Activated T-cell treated with anti-CD3 and anti-CD28 coated beads for 1 hour (primary cell): ENCODE measurements around the gene PCDHA1.
"Not testable (repeated sequence)": the region's sequence is repeated elsewhere in the genome, so short reads cannot be mapped to it uniquely, and the experiment has no call there.

Source experiments
- DNase-seq: peaks from one replicate; pipeline ENCODE4 v3.0.0-alpha.2; 2020; ENCODE audit warnings: low read depth

The PCDHA1 gene

DNA sequence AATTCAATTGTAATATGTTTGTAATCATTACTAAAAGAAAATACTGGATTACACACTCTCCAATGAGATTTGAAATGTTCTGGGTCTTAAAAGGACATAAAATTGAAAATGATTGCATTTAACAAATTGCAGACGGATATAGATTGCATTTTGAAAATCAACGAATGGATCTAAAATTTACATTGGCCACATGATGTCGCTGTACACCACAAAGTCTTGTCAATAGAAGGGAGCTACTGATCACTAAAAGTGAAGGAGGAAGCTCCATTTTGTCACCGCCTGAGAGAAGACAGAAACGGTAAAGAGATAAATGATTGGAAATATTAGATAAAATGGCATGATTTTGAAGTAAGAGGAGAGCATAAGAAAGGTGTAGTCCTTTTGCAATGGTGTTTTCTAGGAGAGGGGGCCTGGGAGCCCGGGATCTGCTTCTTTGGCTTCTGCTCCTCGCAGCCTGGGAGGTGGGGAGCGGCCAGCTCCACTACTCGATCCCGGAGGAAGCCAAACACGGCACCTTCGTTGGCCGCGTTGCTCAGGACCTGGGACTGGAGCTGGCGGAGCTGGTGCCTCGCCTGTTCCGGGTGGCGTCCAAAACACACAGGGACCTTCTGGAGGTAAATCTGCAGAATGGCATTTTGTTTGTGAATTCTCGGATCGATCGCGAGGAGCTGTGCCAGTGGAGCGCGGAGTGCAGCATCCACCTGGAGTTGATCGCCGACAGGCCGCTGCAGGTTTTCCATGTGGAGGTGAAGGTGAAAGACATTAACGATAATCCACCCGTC lies at the start of gene PCDHA1:
Gene PCDHA1 (plus strand): TSS at position 236 of the 782 bp plus-strand sequence.
- no peak for DNase-seq

DNA sequence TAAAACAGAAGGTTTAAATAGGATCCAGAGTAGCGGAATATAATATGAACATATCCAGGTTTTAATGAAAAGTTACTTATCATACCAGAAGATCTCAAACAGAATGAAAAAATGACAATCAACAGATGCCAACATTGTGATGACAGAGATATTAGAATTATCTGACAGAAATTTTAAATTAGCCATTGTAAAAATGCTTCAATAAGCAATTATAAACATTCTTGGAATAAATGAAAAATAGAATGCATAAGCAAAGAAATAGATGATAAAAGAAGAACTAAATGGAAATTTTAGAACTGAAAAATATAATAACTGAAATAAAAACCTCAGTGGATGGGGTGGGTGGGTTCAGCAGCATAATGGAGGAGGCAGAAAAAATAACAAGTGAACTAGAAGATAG lies 48.5 kb upstream of the PCDHA1 start:
- no peak for DNase-seq

DNA sequence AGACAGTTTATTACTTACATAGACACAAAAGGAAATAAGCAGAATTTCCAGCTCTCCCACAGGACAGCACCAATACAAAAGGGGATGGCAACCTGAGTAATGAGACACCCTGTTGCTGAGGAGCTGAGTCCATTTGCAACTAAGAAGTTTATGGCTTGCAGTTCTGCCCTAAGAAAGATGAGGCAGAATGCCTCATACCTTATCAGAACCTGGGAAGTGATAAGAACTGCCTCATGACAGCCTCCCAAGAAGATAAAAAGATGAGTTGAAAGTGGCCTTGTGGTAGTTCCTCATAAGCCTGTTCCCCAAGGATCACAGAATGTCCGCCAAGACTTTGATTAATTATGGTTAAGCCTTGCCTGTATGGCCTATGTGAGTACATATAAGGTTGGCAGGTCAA lies 44.0 kb upstream of the PCDHA1 start:
- no peak for DNase-seq

DNA sequence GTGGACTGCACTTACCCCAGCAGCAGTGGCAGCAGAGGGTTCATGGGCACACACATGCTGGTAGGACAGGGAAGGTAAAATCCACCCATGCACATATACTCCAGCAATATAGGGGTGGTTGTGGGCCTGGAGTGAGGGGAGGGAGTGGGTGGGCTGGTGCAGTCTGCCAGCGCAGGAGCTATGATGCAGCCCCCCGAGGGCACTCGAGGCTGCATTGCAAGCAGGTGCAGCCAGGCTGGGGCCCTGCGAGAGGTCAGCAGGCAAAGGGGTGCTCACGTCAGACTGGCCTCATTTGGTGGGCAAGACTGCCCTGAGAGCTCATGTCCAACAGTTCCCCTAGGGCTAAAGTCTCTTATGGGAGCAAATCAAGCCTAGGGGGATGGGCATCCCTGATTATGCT lies 32.4 kb upstream of the PCDHA1 start:
- DNase-seq = no peak

DNA sequence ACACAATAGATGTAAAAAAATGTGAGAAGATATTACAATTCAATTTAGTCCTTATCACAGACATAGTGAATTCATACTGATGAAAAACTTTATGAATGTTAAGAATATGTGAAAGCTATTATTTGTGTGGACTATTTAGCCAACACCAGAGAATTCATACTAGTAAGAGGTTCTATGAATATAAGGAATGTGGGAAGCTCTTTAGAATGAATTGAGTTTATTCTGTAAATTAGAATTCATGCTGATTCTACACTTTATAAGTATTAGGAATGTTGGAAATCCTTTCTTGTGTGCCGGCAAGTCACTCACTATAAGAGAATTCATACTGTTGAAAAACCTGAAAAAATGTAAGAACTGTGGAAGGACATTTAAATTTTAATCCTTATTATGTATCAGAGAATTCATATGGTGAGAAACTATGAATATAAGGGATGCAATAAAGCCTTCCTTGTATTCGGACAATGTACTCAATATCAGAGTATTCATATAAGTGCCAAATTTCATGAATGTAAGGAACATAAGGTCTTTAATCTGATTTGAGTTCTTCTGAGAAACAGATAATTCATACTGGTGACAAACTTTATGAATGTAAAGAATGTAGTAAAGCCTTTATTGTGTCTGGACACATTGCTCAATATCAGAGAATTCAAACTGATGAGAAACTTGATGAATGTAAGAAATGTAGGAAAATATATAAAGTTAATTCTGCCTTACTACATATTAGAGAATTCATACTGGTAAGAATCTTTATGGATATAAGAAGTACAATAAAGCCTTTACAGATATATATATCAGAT lies 21.6 kb upstream of the PCDHA1 start:
- DNase-seq = no peak

DNA sequence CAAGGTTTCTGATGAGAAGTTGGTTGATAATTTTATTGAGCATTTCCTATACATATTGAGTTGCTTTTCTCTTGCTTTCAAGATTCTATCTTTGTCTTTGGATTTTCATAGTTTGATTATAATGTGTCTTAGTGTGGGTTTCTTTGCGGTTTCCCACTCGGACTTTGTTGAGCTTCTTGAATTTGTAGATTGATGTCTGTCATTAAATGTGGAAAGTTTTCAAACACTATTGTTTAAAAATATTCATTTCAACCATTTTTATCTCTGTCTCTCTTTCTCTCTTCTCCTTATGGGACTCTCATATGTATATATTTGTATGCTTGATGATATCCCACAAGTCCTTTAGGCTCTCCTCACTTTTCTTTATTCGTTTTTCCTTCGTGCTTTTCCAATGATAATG lies 18.5 kb upstream of the PCDHA1 start:
- DNase-seq = no peak

DNA sequence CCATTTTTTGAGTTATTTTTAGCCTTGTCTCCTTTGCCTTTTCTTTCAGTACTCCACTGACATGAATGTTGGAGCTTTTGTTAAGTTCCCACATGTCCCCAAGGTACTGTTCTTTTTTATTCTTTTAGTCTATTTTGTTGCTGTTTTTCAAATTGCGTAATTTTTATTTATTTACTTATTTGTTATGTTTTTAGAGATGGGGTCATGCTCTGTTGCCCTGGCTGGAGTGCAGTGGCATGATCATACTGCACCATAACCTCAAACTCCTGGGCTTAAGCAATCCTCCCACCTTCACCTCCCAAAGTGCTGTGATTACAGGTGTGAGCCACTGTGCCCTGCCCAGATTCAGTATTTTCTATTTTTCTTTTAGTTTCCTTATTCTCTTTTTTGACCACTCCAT lies 5.4 kb upstream of the PCDHA1 start:
- no peak for DNase-seq

DNA sequence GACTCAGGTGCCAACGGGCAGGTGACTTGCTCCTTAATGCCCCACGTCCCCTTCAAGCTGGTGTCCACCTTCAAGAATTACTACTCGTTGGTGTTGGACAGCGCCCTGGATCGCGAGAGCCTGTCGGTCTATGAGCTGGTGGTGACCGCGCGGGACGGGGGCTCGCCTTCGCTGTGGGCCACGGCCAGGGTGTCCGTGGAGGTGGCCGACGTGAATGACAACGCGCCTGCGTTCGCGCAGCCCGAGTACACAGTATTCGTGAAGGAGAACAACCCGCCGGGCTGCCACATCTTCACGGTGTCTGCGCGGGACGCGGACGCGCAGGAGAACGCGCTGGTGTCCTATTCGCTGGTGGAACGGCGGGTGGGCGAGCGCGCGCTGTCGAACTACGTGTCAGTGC lies 1.5 kb downstream of the PCDHA1 start:
- not testable (repeated sequence) for DNase-seq

DNA sequence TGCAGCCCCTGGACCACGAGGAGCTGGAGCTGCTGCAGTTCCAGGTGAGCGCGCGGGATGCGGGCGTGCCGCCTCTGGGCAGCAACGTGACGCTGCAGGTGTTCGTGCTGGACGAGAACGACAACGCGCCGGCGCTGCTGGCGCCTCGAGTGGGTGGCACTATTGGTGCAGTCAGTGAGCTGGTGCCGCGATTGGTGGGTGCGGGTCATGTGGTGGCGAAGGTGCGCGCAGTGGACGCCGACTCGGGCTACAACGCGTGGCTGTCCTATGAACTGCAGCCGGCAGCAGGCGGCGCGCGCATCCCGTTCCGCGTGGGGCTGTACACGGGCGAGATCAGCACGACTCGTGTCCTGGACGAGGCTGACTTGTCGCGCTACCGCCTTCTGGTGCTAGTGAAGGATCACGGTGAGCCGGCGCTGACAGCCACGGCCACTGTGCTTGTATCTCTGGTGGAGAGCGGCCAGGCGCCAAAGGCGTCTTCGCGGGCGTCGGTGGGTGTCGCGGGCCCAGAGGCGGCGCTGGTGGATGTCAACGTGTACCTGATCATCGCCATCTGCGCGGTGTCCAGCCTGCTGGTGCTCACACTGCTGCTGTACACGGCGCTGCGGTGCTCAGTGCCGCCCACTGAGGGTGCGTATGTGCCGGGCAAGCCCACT lies 2.0 kb downstream of the PCDHA1 start:
- not testable (repeated sequence) for DNase-seq

DNA sequence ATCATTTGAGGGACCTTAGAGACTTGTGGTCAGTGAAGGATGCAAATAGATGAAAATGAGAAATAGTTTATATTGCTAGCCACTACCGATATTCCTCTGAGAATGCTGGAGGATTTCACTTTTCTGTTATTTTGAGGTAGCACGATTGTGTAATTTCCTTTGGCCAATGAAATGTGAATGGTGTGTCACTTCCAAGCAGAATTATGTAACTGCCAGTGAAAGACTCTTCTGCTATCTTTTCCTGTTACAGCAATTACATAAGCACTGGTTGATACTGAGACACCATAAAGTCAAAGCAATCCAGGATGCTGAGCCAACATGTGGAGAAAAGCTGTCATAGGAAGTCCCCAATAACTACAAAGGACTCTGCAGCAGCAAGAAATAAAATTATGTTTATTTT lies 5.1 kb downstream of the PCDHA1 start:
- no peak for DNase-seq

DNA sequence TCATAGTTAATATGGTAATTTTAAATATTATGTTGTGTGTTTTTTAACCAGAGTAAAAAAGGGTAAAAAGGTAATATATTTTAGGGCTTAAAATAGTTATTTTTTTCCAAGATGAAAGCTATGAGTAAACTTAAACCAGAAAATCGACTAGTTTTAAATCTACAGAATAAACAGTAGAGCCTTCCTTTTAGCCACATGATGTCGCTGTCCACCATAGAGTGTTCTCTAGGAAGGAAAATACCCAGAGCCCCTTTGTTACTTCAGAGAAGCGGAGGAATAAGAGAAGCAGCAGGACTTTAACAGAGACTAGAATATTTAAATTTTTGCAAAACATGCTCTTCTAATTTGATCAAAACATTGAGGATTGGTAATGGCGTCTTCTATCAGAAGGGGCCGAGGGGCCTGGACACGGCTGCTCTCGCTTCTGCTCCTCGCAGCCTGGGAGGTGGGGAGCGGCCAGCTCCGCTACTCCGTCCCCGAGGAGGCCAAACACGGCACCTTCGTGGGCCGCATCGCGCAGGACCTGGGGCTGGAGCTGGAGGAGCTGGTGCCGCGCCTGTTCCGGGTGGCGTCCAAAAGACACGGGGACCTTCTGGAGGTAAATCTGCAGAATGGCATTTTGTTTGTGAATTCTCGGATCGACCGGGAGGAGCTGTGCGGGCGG lies 8.8 kb downstream of the PCDHA1 start, which contains the start of gene PCDHA2:
Gene PCDHA2 (plus strand): TSS at position 258 of the 664 bp plus-strand sequence.
- DNase-seq = no peak

DNA sequence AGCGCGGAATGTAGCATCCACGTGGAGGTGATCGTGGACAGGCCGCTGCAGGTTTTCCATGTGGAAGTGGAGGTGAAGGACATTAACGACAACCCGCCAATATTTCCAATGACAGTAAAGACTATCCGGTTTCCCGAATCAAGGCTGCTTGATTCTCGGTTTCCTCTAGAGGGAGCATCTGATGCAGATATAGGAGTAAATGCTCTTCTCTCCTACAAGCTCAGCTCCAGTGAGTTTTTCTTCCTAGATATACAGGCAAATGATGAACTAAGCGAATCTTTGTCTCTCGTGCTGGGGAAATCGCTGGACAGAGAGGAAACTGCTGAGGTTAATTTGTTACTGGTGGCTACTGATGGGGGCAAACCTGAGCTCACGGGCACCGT lies 9.3 kb downstream of the PCDHA1 start:
- DNase-seq = no peak

DNA sequence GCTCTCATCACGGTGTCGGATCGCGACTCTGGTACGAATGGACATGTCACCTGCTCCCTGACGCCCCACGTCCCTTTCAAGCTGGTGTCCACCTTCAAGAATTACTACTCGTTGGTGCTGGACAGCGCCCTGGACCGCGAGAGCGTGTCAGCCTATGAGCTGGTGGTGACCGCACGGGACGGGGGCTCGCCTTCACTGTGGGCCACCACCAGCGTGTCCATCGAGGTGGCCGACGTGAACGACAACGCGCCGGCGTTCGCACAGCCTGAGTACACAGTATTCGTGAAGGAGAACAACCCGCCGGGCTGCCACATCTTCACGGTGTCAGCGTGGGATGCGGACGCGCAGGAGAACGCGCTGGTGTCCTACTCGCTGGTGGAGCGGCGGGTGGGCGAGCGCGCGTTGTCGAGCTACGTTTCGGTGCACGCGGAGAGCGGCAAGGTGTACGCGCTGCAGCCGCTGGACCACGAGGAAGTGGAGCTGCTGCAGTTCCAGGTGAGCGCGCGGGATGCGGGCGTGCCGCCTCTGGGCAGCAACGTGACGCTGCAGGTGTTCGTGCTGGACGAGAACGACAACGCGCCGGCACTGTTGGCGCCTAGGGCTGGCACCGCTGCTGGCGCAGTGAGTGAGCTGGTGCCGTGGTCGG lies 10.3 kb downstream of the PCDHA1 start:
- not testable (repeated sequence) for DNase-seq

DNA sequence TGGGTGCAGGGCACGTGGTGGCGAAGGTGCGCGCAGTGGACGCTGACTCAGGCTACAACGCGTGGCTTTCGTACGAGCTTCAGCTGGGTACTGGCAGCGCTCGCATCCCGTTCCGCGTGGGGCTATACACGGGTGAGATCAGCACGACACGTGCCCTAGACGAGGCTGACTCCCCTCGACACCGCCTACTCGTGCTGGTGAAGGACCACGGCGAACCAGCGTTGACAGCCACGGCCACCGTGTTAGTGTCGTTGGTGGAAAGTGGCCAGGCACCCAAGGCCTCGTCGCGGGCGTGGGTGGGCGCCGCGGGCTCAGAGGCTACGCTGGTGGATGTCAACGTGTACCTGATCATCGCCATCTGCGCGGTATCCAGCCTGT lies 10.8 kb downstream of the PCDHA1 start:
- no peak for DNase-seq

DNA sequence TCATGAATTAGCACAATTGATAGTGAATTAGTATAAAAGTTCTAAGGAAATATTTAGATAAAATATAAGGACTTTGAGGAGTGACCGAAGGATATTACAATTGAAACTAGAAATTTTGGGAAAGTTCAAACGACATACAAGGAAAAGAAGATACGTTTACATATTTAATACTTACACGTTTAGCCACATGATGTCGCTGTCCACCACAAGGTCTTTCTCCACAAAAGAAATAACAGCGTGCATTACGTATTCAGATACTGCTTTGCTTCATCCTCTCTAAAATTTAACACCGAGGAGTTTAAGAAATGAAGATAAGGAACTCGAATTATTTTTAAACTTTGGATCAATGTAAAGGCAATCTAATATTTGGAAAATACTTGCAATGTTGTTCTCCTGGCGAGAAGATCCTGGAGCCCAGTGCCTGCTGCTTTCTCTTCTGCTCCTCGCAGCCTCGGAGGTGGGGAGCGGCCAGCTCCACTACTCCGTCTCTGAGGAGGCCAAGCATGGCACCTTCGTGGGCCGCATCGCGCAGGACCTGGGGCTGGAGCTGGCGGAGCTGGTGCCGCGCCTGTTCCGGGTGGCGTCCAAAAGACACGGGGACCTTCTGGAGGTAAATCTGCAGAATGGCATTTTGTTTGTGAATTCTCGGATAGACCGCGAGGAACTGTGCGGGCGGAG lies 15.0 kb downstream of the PCDHA1 start, which contains the start of gene PCDHA3:
Gene PCDHA3 (plus strand): TSS at position 242 of the 678 bp plus-strand sequence.
- no peak for DNase-seq

DNA sequence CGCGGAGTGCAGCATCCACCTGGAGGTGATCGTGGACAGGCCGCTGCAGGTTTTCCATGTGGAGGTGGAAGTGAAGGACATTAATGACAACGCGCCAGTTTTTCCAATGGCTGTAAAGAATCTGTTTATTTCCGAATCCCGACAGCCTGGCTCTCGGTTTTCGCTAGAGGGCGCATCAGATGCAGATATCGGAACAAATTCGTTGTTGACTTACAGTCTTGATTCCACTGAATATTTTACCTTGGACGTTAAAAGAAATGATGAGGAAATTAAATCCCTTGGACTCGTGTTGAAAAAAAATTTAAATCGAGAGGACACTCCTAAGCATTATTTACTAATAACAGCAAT lies 15.5 kb downstream of the PCDHA1 start:
- no peak for DNase-seq

DNA sequence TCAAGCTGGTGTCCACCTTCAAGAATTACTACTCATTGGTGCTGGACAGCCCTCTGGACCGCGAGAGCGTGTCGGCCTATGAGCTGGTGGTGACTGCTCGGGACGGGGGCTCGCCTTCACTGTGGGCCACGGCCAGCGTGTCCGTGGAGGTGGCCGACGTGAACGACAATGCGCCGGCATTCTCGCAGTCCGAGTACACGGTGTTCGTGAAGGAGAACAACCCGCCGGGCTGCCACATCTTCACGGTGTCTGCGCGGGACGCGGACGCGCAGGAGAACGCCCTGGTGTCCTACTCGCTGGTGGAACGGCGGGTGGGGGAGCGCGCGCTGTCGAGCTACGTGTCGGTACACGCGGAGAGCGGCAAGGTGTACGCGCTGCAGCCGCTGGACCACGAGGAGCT lies 16.4 kb downstream of the PCDHA1 start:
- not testable (repeated sequence) for DNase-seq

DNA sequence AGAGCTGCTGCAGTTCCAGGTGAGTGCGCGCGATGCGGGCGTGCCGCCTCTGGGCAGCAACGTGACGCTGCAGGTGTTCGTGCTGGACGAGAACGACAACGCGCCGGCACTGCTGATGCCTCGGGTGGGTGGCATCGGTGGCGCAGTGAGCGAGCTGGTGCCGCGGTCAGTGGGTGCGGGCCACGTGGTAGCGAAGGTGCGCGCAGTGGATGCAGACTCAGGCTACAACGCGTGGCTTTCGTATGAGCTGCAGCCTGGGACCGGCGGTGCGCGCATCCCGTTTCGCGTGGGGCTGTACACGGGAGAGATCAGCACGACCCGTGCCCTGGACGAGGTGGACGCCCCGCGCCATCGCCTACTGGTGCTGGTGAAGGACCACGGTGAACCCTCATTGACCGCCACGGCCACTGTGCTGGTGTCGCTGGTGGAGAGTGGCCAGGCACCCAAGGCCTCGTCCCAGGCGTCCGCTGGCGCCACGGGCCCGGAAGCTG lies 16.9 kb downstream of the PCDHA1 start:
- no peak for DNase-seq

DNA sequence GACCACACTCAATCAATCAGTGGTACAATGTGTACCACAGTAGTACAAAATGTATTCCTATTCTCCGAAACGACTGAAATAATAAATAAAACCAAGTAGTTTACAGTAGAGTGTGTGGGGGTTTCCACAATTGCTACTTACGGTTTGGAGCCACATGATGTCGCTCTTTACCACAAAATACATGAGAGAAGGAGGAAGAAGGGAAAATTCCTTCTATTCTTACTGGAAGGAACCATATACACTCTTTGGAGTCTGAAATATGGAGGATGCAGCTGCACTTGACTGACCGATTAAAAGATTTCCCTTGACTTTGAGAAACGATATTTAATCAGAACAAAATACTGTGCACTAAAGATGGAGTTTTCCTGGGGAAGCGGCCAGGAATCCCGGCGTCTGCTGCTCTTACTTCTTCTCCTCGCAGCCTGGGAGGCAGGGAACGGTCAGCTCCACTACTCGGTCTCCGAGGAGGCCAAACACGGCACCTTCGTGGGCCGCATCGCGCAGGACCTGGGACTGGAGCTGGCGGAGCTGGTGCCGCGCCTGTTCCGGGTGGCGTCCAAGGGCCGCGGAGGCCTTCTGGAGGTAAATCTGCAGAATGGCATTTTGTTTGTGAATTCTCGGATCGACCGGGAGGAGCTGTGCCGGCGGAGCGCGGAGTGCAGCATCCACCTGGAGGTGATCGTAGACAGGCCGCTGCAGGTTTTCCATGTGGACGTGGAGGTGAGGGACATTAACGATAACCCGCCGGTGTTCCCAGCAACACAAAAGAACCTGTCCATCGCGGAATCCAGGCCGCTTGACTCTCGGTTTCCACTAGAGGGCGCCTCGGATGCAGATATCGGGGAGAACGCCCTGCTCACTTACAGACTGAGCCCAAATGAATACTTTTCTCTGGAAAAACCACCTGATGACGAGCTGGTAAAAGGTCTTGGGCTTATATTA lies 21.2 kb downstream of the PCDHA1 start, which contains the start of gene PCDHA4:
Gene PCDHA4 (plus strand): TSS at position 235 of the 942 bp plus-strand sequence.
- DNase-seq = no peak
